Frontal cortex (tissue), 4 donors: ENCODE data around the gene PIK3IP1. TPM values are rescaled to one million over a fixed set of nuclear protein-coding genes. Genes with fewer than 3 reads are reported as not detected.

Experiments
- DNase-seq, 2 donors: peaks; one replicate each; pipeline ENCODE4 v3.0.0; 2012; ENCODE audit warnings: low spot score in 2 of 2
- FAIRE-seq: peaks from 2 replicates; lab custom pipeline; 2012; peaks lifted over from hg19 to GRCh38; lab: Jason Lieb, UNC
- total RNA-seq: library from RNA; depleted of rRNA; stranded (reverse); fragments of >200 nt; gene quantifications from one replicate; pipeline ENCODE4 v1.2.3, GENCODE V29; 2014
- donor health status: control.
- donor health status: control.
- donor health status: control.

The PIK3IP1 gene
- total RNA-seq, 1 donor from 2014 or later = 20.8 TPM

- DNase-seq (no peak), FAIRE-seq (no peak)
These were observed 10.6 kb downstream of the PIK3IP1 start for GRCh38 chr22:31281733-31282132.

GRCh38 chr22:31279821-31280505 lies 12.3 kb downstream of the PIK3IP1 start:
- no peak for FAIRE-seq

GRCh38 chr22:31279327-31279669 lies 13.0 kb downstream of the PIK3IP1 start:
- no peak for FAIRE-seq
- no peak for DNase-seq

More at GRCh38 chr22:31279821-31280505, 12.3 kb downstream of the PIK3IP1 start:
- no peak for DNase-seq

GRCh38 chr22:31278626-31279326 lies 13.5 kb downstream of the PIK3IP1 start:
- no peak for DNase-seq

GRCh38 chr22:31278151-31278621 lies 14.1 kb downstream of the PIK3IP1 start:
- FAIRE-seq = no peak

More at GRCh38 chr22:31278626-31279326, 13.5 kb downstream of the PIK3IP1 start:
- FAIRE-seq = no peak

GRCh38 chr22:31277741-31278140 lies 14.5 kb downstream of the PIK3IP1 start:
- no peak for DNase-seq
- no peak for FAIRE-seq

More at GRCh38 chr22:31278151-31278621, 14.1 kb downstream of the PIK3IP1 start:
- DNase-seq = no peak

GRCh38 chr22:31276426-31277167 lies 15.7 kb downstream of the PIK3IP1 start:
- DNase-seq (no peak), FAIRE-seq (no peak)

GRCh38 chr22:31275576-31275975 lies 16.7 kb downstream of the PIK3IP1 start:
- no peak for FAIRE-seq

GRCh38 chr22:31275018-31275417 lies 17.3 kb downstream of the PIK3IP1 start:
- FAIRE-seq = no peak

More at GRCh38 chr22:31275576-31275975, 16.7 kb downstream of the PIK3IP1 start:
- no peak for DNase-seq

GRCh38 chr22:31274017-31274416 lies 18.3 kb downstream of the PIK3IP1 start:
- DNase-seq = no peak
- FAIRE-seq = no peak

More at GRCh38 chr22:31275018-31275417, 17.3 kb downstream of the PIK3IP1 start:
- no peak for DNase-seq

GRCh38 chr22:31272522-31273446 lies 19.5 kb downstream of the PIK3IP1 start:
- FAIRE-seq = no peak
- peak; percentile 60 to 72 for DNase-seq

GRCh38 chr22:31271485-31271884 lies 20.8 kb downstream of the PIK3IP1 start:
- DNase-seq (no peak), FAIRE-seq (no peak)

GRCh38 chr22:31271026-31271425 lies 21.3 kb downstream of the PIK3IP1 start:
- FAIRE-seq (no peak), DNase-seq (no peak)

GRCh38 chr22:31269892-31270579 lies 22.3 kb downstream of the PIK3IP1 start:
- DNase-seq = no peak

GRCh38 chr22:31268281-31268680 lies 24.0 kb downstream of the PIK3IP1 start:
- DNase-seq (no peak), FAIRE-seq (no peak)

More at GRCh38 chr22:31269892-31270579, 22.3 kb downstream of the PIK3IP1 start:
- no peak for FAIRE-seq

GRCh38 chr22:31263896-31264640 lies 28.2 kb downstream of the PIK3IP1 start:
- no peak for DNase-seq
- no peak for FAIRE-seq

- no peak for FAIRE-seq
- DNase-seq = no peak
These were observed 29.8 kb downstream of the PIK3IP1 start for GRCh38 chr22:31262312-31263133.
